Transverse colon (tissue), 4 donors: ENCODE data around the gene RPS6KC1. TPM values are rescaled to one million over a fixed set of nuclear protein-coding genes. Genes with fewer than 3 reads are reported as not detected.
"Not testable (repeated sequence)": the region's sequence is repeated elsewhere in the genome, so short reads cannot be mapped to it uniquely, and the experiment has no call there.

Experiments used
- DNase-seq: peaks from one replicate; pipeline ENCODE4 v3.0.0-alpha.2; 2019
- H3K27ac ChIP-seq, 4 donors: fragments of 200-600 bp; sonication (generic); 2 replicates each; pipeline ENCODE4 v1.5.1; 2016 to 2018; ENCODE audit warnings: inconsistent platforms in 4 of 4
- H3K27me3 ChIP-seq: fragments of 200-600 bp; sonication (generic); 2 replicates; pipeline ENCODE4 v1.5.1; 2017; ENCODE audit warnings: inconsistent platforms
- H3K36me3 ChIP-seq, 4 donors: fragments of 200-600 bp; sonication (generic); 2 replicates each; pipeline ENCODE4 v1.5.1; 2017 to 2019; ENCODE audit warnings: inconsistent platforms in 4 of 4
- H3K4me1 ChIP-seq, 4 donors: fragments of 200-600 bp; sonication (generic); 2 replicates each; pipeline ENCODE4 v1.5.1; 2017 to 2020; ENCODE audit warnings: inconsistent platforms in 4 of 4
- H3K4me3 ChIP-seq, 4 donors: fragments of 200-600 bp; sonication (generic); 1 replicate in 1 of 4; 2 replicates in 3 of 4; pipeline versions ENCODE4 v1.5.1 to v1.6.1; 2017 to 2019; ENCODE audit warnings: inconsistent platforms in 4 of 4
- H3K9me3 ChIP-seq, 2 donors: fragments of 200-600 bp; sonication (generic); 2 replicates each; pipeline ENCODE4 v1.5.1; 2017 to 2019; ENCODE audit warnings: inconsistent platforms in 2 of 2
- EP300 ChIP-seq: sonication (generic); formaldehyde crosslinking; IDR thresholded peaks from one replicate; pipeline ENCODE4 v1.6.1; 2017; ENCODE audit warnings: antibody characterized with exemption, low read depth
- POLR2A ChIP-seq: fragments of 450-650 bp; IDR thresholded peaks from one replicate; pipeline ENCODE4 v1.6.1; 2016; ENCODE audit warnings: antibody characterized with exemption, mild to moderate bottlenecking, moderate library complexity
- POLR2AphosphoS5 ChIP-seq, 3 donors: sonication (generic); formaldehyde crosslinking; IDR thresholded peaks; one replicate each; pipeline ENCODE4 v1.6.1; 2016; ENCODE audit warnings: antibody characterized with exemption in 3 of 3
- WGBS, 2 donors: methylation state at CpG; one replicate each; pipeline ENCODE4 v1.1.5; 2018; ENCODE audit warnings: low coverage in 1 of 2; 5-methylcytosine and 5-hydroxymethylcytosine counted together
- in situ Hi-C, 4 donors: fragments of 200-750 bp; cut with MboI; loops; one replicate each; pipeline versions ENCODE4 v1.15.0 to v1.15.1; 2017; ENCODE audit warnings: low sequenced_read_pairs in 3 of 4, low pct_ligation_motif_present in 1 of 4, low pct_unique_long_range_greater_than_20kb in 1 of 4
- intact Hi-C: fragments of 100-400 bp; cut with DNase I; formaldehyde crosslinking; loops from one replicate; pipeline ENCODE4 v1.15.1; 2023; ENCODE audit warnings: low total_unique reads
- total RNA-seq, 4 donors: library from RNA; depleted of rRNA; stranded (reverse); fragments of >200 nt; gene quantifications; one replicate each; pipeline ENCODE4 v1.1.0, GENCODE V29; 2016
- TF ChIP-seq, protein P1 (sequence below), 5 experiments: fragments of 200-600 bp in 3 of 5; fragments of 450-650 bp in 2 of 5; sonication (generic) in 3 of 5; IDR thresholded peaks; 1 replicate in 2 of 5; 2 replicates in 3 of 5; pipeline ENCODE4 v1.5.1; 2016 to 2017; ENCODE audit warnings: antibody characterized with exemption in 5 of 5, inconsistent platforms in 3 of 5, mild to moderate bottlenecking in 2 of 5, moderate library complexity in 1 of 5

The RPS6KC1 gene
- total RNA-seq, 4 donors from 2014 or later, result 11.5 to 20.3 (median 14.0) TPM

DNA sequence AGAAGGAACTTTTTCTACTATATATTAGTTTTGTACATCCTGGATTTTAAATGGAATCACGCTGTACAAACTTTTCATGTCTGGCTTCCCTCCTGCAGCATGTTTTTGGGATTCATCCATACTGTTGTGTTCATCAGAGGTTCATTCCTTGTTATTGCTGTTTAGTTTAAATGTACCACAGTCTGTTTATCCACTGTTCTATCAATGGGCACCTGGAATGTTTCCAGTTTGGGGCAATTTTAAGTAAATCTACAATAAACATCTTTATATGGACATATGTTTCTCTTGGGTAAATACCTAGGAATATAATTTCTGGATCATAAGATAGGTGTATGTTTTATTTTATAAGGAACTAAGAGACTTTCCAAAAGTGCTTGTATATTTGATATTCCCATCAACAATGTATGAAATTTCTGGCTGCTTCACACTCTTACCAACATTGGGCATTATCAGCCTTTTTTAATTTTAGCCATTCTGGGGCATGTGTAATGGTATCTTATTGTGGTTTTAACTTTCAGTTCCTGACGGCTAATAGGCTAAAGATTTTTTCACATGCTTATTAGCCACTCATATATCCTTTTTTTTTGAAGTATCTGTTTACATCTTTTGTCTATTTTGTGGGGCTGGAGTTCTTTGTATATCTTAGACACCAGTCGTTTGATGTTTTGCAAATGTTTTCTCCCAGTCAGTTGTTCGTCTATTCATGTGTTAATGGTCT is 48.8 kb downstream of the RPS6KC1 start:
- intact Hi-C loops (no loop called here), in situ Hi-C loops (no loop called here)
- H3K4me1 ChIP-seq, result no peaks in the 10 kb centered on the region
- no peak for DNase-seq
- no peaks in the 10 kb centered on the region for H3K36me3 ChIP-seq
- H3K27ac ChIP-seq, result no peak overlapping the region
- TF ChIP-seq POLR2A (no peak), POLR2AphosphoS5 (IDR thresholded peaks at IDR 0.05) (no peak), EP300 (no peak)
- TF ChIP-seq, protein P1, sequence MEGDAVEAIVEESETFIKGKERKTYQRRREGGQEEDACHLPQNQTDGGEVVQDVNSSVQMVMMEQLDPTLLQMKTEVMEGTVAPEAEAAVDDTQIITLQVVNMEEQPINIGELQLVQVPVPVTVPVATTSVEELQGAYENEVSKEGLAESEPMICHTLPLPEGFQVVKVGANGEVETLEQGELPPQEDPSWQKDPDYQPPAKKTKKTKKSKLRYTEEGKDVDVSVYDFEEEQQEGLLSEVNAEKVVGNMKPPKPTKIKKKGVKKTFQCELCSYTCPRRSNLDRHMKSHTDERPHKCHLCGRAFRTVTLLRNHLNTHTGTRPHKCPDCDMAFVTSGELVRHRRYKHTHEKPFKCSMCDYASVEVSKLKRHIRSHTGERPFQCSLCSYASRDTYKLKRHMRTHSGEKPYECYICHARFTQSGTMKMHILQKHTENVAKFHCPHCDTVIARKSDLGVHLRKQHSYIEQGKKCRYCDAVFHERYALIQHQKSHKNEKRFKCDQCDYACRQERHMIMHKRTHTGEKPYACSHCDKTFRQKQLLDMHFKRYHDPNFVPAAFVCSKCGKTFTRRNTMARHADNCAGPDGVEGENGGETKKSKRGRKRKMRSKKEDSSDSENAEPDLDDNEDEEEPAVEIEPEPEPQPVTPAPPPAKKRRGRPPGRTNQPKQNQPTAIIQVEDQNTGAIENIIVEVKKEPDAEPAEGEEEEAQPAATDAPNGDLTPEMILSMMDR (IDR thresholded peaks at IDR 0.05), result no peak
- no peak overlapping the region for H3K4me3 ChIP-seq
- no peaks in the 10 kb centered on the region for H3K27me3 ChIP-seq
- 58 to 60% methylated on average over 4 of the region's 4 CpGs for WGBS, 2 donors
- no peaks in the 10 kb centered on the region for H3K9me3 ChIP-seq

DNA sequence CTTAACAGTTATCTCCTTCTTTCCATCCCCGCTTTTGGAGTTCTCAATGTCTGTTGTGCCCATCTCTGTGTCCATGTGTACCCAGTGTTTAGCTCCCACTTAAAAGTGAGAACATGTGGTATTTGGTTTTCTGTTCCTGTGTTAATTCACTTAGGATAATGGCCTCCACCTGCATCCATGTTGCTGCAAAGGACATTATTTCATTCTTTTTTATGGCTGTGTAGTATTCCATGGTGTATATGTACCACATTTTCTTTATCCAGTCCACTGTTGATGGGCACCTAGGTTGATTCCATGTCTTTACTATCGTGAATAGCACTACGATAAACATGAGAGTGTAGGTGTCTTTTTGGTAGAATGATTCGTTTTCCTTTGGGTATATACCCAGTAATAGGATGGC is 49.5 kb downstream of the RPS6KC1 start:
- in situ Hi-C loops, H3K4me1 ChIP-seq, H3K27me3 ChIP-seq, intact Hi-C loops, H3K27ac ChIP-seq, H3K36me3 ChIP-seq, H3K9me3 ChIP-seq, H3K4me3 ChIP-seq, DNase-seq: not testable (repeated sequence)
- 98% methylated on average over 4 of the region's 4 CpGs for WGBS, 2 donors

DNA sequence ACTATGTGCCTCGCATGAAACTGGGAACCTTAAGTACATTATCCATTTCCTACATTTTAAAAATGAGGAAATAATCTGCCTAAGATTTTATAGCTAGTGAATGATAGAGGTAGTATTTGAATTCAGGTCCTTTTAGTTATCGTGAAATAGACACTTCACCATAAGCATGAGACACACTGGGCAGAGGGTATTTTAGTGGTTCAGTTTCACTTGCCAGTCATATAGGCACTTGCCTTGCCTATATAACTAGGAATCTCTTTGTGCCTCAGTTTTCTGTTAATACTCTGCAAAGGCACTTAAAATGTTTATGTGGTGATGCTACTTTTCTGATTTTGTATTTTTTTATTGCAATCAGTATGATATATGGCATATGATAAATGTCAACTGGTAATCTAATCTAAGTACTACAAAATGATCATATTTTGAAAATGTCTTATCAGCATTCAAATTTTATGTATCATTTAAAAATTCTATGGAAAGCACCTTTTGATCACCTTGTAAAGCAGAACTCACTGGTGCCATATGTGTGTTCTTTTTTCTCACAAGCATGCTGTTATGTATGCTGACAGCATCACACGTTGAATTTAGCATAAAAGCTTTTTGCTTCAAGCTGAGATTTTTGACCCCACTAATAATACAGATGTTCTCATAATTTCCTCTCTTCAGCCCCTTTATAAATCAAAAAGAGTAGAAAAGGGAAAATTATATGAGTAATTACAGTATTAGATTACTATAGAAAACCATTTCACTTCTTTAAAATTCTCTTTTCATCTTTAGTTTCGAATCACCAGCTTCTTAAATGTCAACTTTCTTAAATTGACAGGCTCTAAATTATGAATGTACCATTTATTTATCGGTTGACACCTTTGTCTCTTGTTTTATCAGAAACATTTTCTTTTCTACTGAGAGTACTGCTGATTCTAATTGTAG is 52.6 kb downstream of the RPS6KC1 start:
- intact Hi-C loops, result no loop called here
- TF ChIP-seq EP300 (no peak), POLR2A (no peak), POLR2AphosphoS5 (IDR thresholded peaks at IDR 0.05) (no peak)
- TF ChIP-seq, protein P1 (IDR thresholded peaks at IDR 0.05), result no peak
- 78 to 81% methylated on average over 5 of the region's 5 CpGs for WGBS, 2 donors
- Histone ChIP-seq H3K27ac (no peak overlapping the region), H3K36me3 (no peaks in the 10 kb centered on the region), H3K4me1 (no peaks in the 10 kb centered on the region), H3K9me3 (no peaks in the 10 kb centered on the region), H3K4me3 (no peak overlapping the region), H3K27me3 (no peaks in the 10 kb centered on the region)
- no peak for DNase-seq
- in situ Hi-C loops, result no loop called here

DNA sequence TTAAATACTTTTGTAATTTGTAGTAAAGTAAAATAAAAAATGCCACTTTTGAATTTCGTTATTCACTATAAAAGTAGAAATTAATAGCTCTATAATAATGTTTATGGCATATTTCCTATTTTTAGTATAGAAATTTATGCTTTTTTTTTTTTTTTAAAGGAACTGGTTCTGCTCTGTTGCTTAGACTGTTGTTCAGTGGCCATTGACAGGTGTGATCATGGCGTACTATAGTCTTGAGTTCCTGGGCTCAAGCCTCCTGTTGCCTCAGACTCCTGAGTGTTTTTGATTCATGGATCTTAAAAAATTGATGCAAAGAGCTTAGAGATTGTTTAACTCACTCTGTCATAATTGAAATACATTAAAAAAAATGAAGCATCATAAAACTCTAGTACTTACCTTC is 53.6 kb downstream of the RPS6KC1 start:
- in situ Hi-C loops, result no loop called here
- no peaks in the 10 kb centered on the region for H3K27me3 ChIP-seq
- no peak overlapping the region for H3K4me3 ChIP-seq
- DNase-seq, result no peak
- H3K9me3 ChIP-seq, result no peaks in the 10 kb centered on the region
- no peak overlapping the region for H3K27ac ChIP-seq
- TF ChIP-seq EP300, result no peak
- TF ChIP-seq POLR2A, result no peak
- no peak for TF ChIP-seq POLR2AphosphoS5 (IDR thresholded peaks at IDR 0.05)
- TF ChIP-seq, protein P1 (IDR thresholded peaks at IDR 0.05), result no peak
- no peaks in the 10 kb centered on the region for H3K4me1 ChIP-seq
- 92 to 93% methylated on average over 2 of the region's 2 CpGs for WGBS, 2 donors
- H3K36me3 ChIP-seq, result no peaks in the 10 kb centered on the region
- intact Hi-C loops, result no loop called here
